ENCODE data around the gene CCL11.

Gene CCL11

DNA sequence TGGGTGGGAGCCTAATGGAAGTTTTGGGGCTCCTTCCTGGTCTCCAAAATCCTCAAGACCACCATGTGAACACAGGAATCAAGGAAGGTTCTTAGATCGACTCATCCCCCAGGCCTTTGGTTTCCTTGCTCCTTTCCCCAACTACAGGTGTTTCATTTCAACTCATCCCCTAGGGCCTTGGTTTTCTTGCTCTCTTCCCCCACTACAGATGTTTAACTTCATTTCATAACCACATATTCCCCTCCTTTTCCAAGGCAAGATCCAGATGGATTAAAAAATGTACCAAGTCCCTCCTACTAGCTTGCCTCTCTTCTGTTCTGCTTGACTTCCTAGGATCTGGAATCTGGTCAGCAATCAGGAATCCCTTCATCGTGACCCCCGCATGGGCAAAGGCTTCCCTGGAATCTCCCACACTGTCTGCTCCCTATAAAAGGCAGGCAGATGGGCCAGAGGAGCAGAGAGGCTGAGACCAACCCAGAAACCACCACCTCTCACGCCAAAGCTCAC lies at the start of gene CCL11:
Gene CCL11 (plus strand): TSS at position 457 of the 507 bp plus-strand sequence. CDS start 67 bp downstream, outside the sequence.
- DNase-seq (ENCODE audit: low read depth in 2 of 2): no peak

DNA sequence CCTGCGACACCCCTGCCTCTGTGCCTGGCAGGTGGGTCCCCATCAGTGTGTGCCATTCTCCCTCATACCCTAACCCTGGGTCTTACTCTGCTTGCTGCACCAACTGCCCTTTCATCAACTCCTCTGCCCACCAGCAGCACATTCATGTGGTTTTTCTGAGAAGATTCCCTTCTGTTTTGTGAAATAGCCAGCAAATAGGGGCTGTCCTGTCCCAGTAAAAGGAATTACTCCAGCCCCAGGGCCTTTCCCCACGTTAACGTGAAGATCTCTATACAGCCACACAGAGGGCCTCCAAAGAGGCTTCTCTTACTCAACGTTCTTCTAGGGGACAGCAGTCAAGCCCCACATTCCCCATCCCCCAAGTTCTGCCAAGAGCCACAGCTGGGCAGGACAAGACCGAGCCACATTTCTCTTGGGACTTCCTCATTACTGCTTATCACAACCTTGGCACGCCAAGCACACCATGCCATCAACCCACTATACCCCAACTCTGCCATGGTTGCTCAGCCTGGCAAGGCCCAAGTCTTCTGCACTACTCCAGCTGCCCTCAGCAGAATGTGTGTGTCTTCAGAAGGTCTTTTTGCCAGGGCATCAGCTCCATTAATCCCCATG lies 49.2 kb upstream of the CCL11 start:
- DNase-seq (ENCODE audit: low read depth in 2 of 2): no peak

DNA sequence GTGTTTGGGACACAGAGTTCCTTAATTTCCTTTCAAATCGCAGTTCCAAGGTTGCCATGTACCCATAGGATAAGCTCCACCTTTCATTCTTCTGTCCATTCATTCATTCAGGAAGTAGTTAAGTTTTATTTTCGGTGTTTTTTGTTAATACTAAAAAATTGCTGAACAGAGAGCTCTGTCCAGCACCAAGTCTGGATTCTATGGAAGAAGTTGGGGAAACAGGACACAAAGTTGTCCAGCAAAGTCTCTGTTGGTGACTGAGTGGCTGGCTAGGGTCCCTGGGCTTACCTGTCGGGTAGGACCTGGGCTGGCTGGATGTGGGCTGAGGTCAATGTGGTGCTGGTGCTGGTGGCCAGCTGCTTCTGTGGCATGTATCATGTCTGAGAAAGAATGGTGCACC lies 48.1 kb upstream of the CCL11 start:
- DNase-seq (ENCODE audit: low read depth in 2 of 2): no peak

DNA sequence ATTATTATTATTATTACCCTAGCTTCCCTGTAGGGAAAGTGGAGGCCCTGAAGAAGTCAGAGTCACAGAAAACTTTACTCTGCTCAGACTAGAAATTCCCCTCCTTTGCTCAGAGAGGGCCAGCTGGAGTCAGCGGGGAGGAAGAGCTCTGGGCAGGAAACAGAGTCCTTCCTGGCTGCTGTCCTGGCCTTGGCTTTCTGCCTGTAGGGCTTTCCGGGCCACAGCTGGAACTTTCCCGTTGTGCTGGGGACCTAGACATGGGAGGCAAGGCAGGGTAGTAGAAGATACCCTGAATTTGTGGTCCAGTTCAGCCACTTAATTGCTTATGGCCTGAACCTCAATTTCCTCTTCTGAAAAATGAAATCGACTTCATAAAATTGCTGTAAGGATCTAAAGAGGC lies 44.5 kb upstream of the CCL11 start:
- DNase-seq (ENCODE audit: low read depth in 2 of 2): no peak

DNA sequence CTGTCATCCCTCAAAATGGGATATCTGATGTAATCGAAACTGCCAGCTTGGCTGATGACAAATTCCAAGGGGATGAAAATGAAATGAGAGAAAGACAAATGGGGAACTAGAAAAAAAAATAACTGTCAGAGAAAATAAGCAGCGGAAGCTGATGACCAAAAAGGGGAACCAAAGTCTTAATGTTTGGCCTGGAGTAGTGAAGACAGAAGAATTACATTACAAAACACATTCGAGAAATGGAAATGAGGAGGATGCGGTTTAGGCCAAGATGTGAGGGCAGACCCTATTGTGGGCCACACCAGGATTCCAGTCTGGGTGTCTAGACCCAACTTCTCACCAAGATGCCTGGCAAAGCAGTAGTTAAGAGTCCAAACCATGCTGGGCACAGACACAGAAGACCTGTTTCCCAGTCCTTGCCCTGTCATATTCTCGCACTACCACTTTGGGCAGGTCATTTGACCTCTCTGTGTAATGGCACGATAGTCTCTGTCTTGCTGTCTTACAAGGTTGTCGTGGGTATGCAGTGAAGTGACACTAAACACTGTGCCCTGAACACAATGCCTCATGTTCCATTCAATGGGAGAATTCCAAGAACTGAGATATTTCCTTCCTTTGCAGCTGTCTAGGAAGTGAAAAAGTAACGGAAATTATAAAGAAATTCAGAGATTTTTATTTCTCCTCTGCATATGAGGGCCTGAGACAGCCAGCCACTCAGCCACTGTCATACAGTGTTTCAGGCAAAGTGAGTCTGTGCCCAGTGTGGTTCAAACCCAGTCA lies 42.8 kb upstream of the CCL11 start:
- DNase-seq (ENCODE audit: low read depth in 2 of 2): no peak

DNA sequence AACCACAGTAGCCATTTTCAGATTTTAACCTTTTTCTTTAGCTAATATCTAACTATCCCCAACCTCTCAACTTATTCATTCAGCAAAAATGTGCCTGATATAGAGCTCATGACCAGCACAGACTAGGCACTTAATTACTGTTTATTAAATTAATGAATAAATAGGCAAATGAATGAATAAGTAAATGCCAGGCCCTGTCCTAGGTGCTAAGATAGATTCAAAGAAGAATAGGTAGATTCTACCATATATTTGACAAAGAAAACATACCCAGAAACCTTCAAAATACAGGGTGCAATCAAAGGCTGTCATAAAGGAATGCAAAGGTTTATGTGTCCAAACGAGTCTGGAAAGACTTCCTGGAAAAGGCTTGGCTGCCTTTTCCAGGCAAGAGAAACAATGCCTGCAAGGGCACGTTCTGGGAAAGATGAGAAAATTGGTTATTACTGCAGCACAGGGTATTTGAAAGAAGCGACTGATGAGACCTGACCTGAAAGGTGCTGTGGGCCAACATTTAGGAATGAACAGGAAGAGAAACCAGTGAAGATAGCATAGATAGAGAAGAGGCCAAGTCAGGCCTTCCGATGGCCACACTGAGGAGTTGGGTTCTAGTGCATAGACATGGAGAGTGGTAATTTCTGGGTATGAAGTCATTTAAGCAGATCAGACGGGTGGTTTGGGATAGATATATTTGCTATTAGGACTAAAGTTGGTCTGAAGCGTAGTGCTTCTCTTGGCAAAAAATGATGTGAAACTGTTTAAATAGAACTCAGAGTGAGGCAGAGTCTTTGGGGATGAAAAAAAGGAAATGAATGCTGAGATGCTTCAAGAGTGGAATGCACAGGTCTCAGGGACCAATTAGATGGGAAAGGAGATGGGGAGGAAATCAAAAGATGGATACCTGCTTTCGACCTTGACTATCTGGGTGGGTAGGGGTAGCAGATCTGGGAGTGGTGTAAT lies 41.9 kb upstream of the CCL11 start:
- DNase-seq (ENCODE audit: low read depth in 2 of 2): no peak

DNA sequence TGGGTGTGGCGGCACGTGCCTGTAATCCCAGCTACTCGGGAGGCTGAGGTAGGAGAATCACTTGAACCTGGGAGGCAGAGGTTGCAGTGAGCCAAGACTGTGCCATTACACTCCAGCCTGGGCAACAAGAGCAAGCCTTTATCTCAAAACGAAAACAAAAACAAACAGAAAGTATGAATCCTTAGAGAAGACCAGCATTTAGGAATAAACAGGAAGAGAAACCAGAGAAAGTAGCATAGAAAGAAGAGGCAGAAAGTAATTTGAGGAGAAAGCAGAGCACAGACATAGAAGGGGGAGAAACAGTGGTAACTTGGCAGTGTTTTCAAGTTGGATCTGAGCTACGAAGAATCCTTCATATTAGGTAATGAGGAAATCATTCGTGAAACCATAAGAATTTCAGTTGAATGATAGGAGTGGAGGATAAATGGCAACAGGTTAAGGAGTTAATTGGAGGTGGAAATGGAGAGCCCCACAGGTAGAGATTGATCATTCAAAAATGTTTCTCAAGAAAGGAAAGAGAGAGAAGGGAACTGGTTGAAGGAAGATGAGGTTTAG lies 40.1 kb upstream of the CCL11 start:
- no peak for DNase-seq (ENCODE audit: low read depth in 2 of 2)

DNA sequence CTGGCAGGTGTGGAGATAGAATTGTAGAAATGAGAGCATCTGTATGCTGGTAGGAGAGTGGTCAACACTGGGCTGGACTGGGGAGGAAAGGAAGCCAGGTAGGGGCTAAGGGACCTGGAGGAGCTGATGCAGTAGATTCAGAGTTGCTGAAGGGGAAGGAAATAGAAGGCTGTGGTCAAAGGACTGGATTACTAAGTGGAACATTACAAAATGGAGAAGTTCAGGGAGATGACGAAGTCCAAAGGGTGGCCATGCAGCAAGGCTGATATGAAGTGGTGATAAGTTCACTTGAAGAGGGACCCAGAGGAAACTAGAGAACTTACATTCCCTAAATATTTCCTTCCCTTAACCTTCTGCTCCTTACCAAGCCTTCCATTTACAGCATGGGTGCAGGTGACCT lies 39.1 kb upstream of the CCL11 start:
- no peak for DNase-seq (ENCODE audit: low read depth in 2 of 2)

DNA sequence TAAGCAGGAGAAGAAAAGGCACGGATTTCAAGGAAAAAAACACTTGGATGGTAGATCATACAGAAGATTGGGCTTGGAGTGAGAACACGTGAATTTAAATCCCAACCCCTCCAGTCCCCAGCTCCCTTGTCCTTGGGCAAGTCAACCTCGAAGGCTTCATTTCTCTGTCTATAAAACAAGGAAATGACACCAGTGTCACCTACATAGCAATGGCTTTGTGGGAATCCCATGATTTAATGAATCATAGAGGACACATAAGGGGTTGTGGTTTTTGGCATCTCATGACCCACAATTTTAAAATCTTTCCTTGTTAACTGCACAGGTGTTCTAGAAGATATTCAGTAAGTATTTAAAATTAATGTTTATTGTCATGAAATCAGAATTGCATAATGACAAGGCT lies 38.7 kb upstream of the CCL11 start:
- DNase-seq (ENCODE audit: low read depth in 2 of 2): no peak

DNA sequence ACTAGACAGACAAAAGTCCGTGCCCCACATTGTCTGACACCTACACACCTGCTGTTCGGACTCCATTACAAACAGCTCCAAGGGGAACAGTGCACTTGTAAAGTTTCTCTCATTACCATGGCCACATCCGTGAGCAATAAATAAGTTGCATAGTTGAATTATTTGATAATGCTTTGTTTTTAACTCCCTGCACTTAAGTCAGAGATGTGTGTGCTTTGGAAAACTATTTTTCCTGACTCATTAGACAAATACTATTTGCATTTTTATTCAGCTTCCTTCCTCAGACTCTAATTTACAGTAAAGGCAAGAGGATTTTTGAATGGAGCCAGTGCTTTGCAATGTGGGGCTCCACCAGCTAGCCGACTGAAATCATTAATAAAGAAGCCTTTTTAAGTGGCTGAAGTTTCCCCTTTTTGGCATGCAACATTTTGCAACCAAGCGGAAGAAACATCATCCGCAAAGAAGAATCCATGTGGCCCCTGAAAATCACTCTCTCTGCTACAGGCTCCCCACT lies 37.0 kb upstream of the CCL11 start:
- DNase-seq (ENCODE audit: low read depth in 2 of 2): no peak

DNA sequence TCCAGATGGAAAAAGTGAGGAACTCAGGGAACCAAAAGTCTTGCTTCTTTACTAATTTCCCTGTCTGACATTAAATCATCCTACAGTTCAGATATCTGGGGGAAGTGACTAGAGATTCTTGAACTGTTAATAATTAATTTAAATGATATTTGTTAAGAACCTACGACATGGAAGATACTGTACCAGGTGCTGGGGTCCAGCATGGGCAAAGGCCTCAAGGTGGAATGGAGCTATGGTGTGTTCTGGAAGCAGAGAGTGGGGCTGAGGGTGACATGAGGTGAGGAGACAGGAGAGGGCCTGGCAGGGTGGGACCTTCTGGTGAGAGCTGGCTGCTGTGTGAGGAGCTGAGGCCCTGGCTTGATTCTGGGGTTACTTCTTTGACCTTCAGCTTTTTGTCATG lies 36.5 kb upstream of the CCL11 start:
- DNase-seq (ENCODE audit: low read depth in 2 of 2): no peak

DNA sequence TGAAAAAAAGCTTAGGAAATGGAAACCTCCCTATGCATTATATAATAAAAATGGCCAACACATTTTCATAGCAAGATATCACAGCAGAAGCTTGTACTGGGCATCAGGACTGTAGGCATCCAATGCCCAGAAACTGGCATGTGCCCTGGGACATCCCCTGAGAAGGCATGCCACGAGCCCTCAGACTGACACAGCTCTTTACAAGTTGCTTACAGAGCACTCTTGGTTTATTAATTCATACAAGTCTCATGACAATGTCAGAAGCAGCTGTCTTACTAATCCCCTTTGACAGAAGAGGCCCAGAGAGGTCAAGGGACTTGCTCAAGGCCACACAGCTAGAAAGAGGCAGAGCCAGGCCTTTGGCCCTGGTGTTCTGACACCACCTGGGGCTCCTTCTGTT lies 36.1 kb upstream of the CCL11 start:
- no peak for DNase-seq (ENCODE audit: low read depth in 2 of 2)

DNA sequence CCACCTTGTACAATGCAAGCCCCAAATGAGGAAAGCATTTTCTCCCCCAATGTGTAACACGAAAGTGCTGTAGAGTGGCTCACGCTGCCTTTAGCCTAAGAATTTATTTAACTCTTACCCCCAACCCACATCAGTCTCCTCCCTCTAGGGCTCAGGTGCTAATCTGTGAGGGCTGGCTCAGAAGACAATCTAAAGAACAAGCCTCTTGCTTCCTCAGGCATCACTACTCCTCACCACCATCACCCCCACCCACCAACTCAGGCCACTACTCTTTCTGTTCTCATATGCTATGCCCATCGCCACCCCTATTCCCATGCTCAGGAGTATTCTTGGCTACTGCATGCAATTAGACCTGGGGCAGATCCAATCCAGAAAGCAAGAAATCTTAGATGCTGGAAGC lies 34.4 kb upstream of the CCL11 start:
- no peak for DNase-seq (ENCODE audit: low read depth in 2 of 2)

DNA sequence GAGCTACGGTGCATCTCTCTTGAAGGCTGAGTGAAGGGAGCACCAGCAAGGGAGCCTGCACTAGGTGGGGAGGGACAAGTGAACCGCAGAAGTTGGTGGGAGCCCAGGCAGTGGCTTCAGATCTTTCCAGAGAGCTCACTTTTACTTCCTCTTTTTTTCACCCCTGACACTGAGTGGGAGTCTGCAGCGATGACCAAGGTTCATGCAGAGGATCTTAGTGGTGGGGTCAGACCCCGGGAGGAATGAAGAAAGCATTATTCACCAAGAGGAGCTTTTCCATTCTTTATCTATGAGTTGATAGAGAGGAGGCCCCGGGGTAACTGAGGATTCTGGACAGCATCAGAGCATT lies 33.5 kb upstream of the CCL11 start:
- no peak for DNase-seq (ENCODE audit: low read depth in 2 of 2)

DNA sequence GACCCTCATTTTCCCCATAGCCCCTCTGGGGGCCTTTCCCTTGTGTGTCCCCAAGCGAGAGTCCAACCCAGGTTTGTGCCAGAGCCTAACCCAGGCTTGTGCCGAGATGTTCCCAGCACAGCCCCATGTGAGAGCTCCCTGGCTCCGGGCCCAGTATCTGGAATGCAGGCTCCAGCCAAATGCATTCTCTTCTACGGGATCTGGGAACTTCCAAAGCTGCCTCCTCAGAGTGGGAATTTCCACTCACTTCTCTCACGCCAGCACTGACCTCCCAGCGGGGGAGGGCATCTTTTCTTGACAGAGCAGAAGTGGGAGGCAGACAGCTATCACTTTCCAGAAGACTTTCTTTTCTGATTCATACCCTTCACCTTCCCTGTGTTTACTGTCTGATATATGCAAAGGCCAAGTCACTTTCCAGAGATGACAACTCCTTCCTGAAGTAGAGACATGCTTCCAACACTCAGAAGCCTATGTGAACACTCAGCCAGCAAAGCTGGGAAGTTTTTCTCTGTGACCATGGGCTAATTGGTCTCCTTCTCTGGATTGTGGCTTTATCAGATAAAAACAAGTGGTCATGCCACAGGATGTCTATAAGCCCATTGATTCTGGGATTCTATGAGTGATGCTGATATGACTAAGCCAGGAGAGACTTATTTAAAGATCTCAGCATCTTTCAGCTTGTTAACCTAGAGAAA lies 33.0 kb upstream of the CCL11 start:
- no peak for DNase-seq (ENCODE audit: low read depth in 2 of 2)

DNA sequence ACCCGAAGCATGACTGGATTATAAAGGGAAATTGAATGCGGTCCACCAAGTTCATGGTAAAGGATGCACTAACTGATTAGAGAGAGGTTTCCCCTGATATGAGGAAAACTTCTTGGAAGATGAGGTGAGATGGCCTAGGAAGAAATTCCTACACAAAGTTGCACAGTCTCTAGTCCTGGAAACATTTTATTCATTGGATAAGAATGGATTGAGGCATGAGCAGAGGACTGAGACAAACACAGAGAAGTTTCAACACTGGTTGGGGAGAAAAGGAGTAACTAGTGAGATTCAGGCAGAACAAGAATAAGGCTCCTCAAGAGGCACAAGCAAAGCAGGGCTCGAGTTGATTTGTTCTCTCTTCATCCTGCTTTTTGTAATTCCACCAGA lies 32.4 kb upstream of the CCL11 start:
- no peak for DNase-seq (ENCODE audit: low read depth in 2 of 2)

DNA sequence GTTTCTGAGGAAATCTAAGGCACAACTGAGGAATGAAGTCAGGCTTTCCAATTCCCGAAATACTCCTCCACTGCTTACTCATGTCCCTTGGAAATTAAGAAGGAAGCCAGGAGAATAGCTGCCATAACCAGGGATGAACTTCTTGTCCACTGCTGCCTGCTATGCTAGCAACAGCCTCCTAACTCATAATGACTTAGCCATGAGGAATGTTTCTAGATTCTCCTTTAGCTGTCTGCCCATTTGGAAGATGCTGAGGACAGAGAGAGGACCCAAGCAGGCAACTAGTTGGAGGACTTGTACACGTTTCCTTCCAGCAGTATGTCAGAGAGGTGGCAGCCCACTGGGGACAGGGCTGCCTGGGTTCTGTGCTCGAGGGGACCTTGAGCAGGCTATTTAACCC lies 31.4 kb upstream of the CCL11 start:
- no peak for DNase-seq (ENCODE audit: low read depth in 2 of 2)

DNA sequence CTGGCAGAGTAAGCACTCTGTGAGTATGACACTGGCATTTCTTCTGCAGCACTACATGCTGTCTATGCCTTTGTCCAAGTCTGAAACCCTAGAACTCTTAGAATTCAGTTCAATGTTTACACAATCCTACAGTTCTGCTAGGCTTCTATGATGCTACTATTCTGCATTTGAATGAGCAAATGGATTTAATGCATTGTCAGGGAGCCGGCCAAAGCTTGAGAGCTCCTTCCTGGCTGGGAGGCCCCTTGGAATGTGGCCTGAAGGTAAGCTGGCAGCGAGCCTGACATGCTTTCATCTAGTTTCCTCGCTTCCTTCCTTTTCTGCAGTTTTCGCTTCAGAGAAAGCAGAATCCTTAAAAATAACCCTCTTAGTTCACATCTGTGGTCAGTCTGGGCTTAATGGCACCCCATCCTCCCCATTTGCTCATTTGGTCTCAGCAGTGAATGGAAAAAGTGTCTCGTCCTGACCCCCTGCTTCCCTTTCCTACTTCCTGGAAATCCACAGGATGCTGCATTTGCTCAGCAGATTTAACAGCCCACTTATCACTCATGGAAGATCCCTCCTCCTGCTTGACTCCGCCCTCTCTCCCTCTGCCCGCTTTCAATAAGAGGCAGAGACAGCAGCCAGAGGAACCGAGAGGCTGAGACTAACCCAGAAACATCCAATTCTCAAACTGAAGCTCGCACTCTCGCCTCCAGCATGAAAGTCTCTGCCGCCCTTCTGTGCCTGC lies 30.7 kb upstream of the CCL11 start, which contains the start of gene CCL2:
Gene CCL2 (plus strand): TSS at position 635 of the 730 bp plus-strand sequence. CDS start 65 bp downstream, at position 700.
- no peak for DNase-seq (ENCODE audit: low read depth in 2 of 2)

DNA sequence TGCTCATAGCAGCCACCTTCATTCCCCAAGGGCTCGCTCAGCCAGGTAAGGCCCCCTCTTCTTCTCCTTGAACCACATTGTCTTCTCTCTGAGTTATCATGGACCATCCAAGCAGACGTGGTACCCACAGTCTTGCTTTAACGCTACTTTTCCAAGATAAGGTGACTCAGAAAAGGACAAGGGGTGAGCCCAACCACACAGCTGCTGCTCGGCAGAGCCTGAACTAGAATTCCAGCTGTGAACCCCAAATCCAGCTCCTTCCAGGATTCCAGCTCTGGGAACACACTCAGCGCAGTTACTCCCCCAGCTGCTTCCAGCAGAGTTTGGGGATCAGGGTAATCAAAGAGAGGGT lies 30.2 kb upstream of the CCL11 start:
- no peak for DNase-seq (ENCODE audit: low read depth in 2 of 2)

DNA sequence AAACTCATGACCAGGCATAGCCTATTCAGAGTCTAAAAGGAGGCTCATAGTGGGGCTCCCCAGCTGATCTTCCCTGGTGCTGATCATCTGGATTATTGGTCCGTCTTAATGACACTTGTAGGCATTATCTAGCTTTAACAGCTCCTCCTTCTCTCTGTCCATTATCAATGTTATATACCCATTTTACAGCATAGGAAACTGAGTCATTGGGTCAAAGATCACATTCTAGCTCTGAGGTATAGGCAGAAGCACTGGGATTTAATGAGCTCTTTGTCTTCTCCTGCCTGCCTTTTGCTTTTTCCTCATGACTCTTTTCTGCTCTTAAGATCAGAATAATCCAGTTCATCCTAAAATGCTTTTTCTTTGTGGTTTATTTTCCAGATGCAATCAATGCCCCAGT lies 29.7 kb upstream of the CCL11 start:
- DNase-seq (ENCODE audit: low read depth in 2 of 2): no peak

Data from stimulated activated CD4-positive, alpha-beta T cell treated with anti-CD3 and anti-CD28 coated beads, Interleukin-12 subunit alpha, Interleukin-12 subunit beta, amount 100 ng/mL, for 24 hours (primary cell).